H1 (cell line): ENCODE data around the gene CACNA1E. TPM values are rescaled to one million over a fixed set of nuclear protein-coding genes. Genes with fewer than 3 reads are reported as not detected.

ENCODE experiments used
- BACH1 ChIP-seq: IDR thresholded peaks from 2 replicates; pipeline ENCODE4 v1.6.1; 2012; ENCODE audit warnings: low read length, improper control_type of control experiment
- CHD2 ChIP-seq: IDR thresholded peaks from 2 replicates; pipeline ENCODE4 v1.6.1; 2012; ENCODE audit warnings: low read length, improper control_type of control experiment
- EP300 ChIP-seq, 2 experiments: IDR thresholded peaks; 1 replicate in 1 of 2; 2 replicates in 1 of 2; pipeline ENCODE4 v1.6.1; 2011 to 2012; ENCODE audit warnings: low read depth in 2 of 2, low read length in 2 of 2, mild to moderate bottlenecking in 2 of 2, borderline replicate concordance in 1 of 2, inconsistent platforms in 1 of 2, moderate library complexity in 1 of 2
- FOSL1 ChIP-seq: IDR thresholded peaks from 2 replicates; pipeline ENCODE4 v1.6.1; 2011; ENCODE audit warnings: mild to moderate bottlenecking, low read depth, low read length, moderate library complexity; ENCODE audit not compliant: insufficient read depth
- KDM1A ChIP-seq: fragments of 200-600, 300-600 bp; sonication (generic); IDR thresholded peaks from 2 replicates; pipeline ENCODE4 v1.7.1; 2016; ENCODE audit warnings: mild to moderate bottlenecking, low read length, borderline replicate concordance
- POLR2A ChIP-seq, 2 experiments: IDR thresholded peaks; 1 replicate in 1 of 2; 2 replicates in 1 of 2; pipeline ENCODE4 v1.6.1; 2011; ENCODE audit warnings: low read depth in 2 of 2, low read length in 2 of 2, mild to moderate bottlenecking in 2 of 2; ENCODE audit errors: control extremely low read depth in 1 of 2
- SIN3A ChIP-seq, 2 experiments: IDR thresholded peaks in 1 of 2; conservative IDR thresholded peaks in 1 of 2; 2 replicates each; pipeline ENCODE4 v1.6.1; 2011 to 2012; ENCODE audit warnings: low read length in 2 of 2, improper control_type of control experiment in 1 of 2, low read depth in 1 of 2, mild to moderate bottlenecking in 1 of 2
- SIRT6 ChIP-seq: IDR thresholded peaks from one replicate; pipeline ENCODE4 v1.7.1; 2012; ENCODE audit warnings: low read length, inconsistent platforms
- SUZ12 ChIP-seq: fragments of 200-600 bp; sonication (generic); IDR thresholded peaks from 2 replicates; pipeline ENCODE4 v1.6.1; 2012; ENCODE audit warnings: mild to moderate bottlenecking, inconsistent platforms, low read length, moderate library complexity, mixed read lengths
- TAF7 ChIP-seq: optimal IDR thresholded peaks from 2 replicates; pipeline ENCODE3; 2011; ENCODE audit warnings: low read depth, mild to moderate bottlenecking, inconsistent platforms, low read length, moderate library complexity, borderline replicate concordance
- polyA plus RNA-seq, 7 experiments: library from polyadenylated mRNA; depleted of rRNA in 3 of 7; stranded (reverse) in 5 of 7; unstranded in 2 of 7; fragments of >200 nt in 5 of 7; fragments of 200-250 nt in 2 of 7; gene quantifications; 1 replicate in 5 of 7; 2 replicates in 1 of 7; 4 replicates in 1 of 7; pipeline versions ENCODE4 v1.2.1 to v1.2.3, GENCODE V29; 2011 to 2013; ENCODE audit warnings: missing spikeins in 2 of 7, mixed read lengths in 2 of 7
- total RNA-seq: library from RNA; stranded (reverse); fragmentation: NEBNext Ultra II Directional; extraction: Animal tissue kit (Norgen Biotek cat#: 25700); gene quantifications from 2 replicates; pipeline ENCODE4 v1.2.1, GENCODE V29; 2021
- TF ChIP-seq, protein P1 (sequence below): fragments of 300-600 bp; sonication (generic); IDR thresholded peaks from 2 replicates; pipeline ENCODE4 v1.7.1; 2012; ENCODE audit warnings: low read length, moderate library complexity, mild to moderate bottlenecking, inconsistent platforms; ENCODE audit not compliant: insufficient replicate concordance
- TF ChIP-seq, protein P2 (sequence below): IDR thresholded peaks from 2 replicates; pipeline ENCODE4 v1.6.1; 2012; ENCODE audit warnings: inconsistent platforms

The CACNA1E gene
- total and polyA plus RNA-seq, 2 of the 8 experiments (the other 6 are each of a cell fraction or from before 2014, with no cell fraction given): 0.98 to 1.3 TPM

DNA sequence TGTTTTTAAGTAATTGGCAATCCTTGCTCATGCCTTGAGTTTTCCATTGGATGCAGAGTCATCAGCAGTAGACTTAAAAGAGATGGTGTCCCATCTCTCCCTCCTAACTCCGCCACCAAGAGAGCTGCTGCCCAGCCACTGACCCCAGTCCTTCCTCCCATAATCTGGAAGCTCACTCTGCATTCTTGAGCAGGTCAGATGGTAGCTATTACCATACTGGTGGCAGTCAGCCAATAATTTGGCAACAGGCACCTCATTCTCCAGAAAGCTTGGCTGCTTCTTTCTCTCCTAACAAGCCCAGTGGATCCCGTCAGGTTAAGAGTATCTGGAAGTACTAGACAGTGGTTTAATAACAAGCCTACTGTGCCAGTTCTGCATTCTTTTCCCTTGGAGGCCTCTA is 306.1 kb downstream of the CACNA1E start (continued):
- TF ChIP-seq, protein P1, sequence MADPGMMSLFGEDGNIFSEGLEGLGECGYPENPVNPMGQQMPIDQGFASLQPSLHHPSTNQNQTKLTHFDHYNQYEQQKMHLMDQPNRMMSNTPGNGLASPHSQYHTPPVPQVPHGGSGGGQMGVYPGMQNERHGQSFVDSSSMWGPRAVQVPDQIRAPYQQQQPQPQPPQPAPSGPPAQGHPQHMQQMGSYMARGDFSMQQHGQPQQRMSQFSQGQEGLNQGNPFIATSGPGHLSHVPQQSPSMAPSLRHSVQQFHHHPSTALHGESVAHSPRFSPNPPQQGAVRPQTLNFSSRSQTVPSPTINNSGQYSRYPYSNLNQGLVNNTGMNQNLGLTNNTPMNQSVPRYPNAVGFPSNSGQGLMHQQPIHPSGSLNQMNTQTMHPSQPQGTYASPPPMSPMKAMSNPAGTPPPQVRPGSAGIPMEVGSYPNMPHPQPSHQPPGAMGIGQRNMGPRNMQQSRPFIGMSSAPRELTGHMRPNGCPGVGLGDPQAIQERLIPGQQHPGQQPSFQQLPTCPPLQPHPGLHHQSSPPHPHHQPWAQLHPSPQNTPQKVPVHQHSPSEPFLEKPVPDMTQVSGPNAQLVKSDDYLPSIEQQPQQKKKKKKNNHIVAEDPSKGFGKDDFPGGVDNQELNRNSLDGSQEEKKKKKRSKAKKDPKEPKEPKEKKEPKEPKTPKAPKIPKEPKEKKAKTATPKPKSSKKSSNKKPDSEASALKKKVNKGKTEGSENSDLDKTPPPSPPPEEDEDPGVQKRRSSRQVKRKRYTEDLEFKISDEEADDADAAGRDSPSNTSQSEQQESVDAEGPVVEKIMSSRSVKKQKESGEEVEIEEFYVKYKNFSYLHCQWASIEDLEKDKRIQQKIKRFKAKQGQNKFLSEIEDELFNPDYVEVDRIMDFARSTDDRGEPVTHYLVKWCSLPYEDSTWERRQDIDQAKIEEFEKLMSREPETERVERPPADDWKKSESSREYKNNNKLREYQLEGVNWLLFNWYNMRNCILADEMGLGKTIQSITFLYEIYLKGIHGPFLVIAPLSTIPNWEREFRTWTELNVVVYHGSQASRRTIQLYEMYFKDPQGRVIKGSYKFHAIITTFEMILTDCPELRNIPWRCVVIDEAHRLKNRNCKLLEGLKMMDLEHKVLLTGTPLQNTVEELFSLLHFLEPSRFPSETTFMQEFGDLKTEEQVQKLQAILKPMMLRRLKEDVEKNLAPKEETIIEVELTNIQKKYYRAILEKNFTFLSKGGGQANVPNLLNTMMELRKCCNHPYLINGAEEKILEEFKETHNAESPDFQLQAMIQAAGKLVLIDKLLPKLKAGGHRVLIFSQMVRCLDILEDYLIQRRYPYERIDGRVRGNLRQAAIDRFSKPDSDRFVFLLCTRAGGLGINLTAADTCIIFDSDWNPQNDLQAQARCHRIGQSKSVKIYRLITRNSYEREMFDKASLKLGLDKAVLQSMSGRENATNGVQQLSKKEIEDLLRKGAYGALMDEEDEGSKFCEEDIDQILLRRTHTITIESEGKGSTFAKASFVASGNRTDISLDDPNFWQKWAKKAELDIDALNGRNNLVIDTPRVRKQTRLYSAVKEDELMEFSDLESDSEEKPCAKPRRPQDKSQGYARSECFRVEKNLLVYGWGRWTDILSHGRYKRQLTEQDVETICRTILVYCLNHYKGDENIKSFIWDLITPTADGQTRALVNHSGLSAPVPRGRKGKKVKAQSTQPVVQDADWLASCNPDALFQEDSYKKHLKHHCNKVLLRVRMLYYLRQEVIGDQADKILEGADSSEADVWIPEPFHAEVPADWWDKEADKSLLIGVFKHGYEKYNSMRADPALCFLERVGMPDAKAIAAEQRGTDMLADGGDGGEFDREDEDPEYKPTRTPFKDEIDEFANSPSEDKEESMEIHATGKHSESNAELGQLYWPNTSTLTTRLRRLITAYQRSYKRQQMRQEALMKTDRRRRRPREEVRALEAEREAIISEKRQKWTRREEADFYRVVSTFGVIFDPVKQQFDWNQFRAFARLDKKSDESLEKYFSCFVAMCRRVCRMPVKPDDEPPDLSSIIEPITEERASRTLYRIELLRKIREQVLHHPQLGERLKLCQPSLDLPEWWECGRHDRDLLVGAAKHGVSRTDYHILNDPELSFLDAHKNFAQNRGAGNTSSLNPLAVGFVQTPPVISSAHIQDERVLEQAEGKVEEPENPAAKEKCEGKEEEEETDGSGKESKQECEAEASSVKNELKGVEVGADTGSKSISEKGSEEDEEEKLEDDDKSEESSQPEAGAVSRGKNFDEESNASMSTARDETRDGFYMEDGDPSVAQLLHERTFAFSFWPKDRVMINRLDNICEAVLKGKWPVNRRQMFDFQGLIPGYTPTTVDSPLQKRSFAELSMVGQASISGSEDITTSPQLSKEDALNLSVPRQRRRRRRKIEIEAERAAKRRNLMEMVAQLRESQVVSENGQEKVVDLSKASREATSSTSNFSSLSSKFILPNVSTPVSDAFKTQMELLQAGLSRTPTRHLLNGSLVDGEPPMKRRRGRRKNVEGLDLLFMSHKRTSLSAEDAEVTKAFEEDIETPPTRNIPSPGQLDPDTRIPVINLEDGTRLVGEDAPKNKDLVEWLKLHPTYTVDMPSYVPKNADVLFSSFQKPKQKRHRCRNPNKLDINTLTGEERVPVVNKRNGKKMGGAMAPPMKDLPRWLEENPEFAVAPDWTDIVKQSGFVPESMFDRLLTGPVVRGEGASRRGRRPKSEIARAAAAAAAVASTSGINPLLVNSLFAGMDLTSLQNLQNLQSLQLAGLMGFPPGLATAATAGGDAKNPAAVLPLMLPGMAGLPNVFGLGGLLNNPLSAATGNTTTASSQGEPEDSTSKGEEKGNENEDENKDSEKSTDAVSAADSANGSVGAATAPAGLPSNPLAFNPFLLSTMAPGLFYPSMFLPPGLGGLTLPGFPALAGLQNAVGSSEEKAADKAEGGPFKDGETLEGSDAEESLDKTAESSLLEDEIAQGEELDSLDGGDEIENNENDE: no peak
- TF ChIP-seq BACH1 (no peak), EP300 (IDR thresholded peaks at IDR 0.05; ENCODE audit: borderline replicate concordance in 1 of 2, low read depth in 2 of 2, low read length in 2 of 2) (no peak), TAF7 (no peak), SUZ12 (no peak), FOSL1 (no peak), SIN3A (conservative IDR thresholded peaks at IDR 0.05 in 1 of 2, IDR thresholded peaks at IDR 0.05 in 1 of 2; ENCODE audit: low read depth in 1 of 2, low read length in 2 of 2) (no peak), CHD2 (no peak), POLR2A (IDR thresholded peaks at IDR 0.05; ENCODE audit: control extremely low read depth in 1 of 2, low read depth in 2 of 2, low read length in 2 of 2) (no peak), SIRT6 (no peak), KDM1A (no peak)
- TF ChIP-seq, protein P2, sequence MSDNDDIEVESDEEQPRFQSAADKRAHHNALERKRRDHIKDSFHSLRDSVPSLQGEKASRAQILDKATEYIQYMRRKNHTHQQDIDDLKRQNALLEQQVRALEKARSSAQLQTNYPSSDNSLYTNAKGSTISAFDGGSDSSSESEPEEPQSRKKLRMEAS: no peak
